Sigmoid colon (tissue), 4 donors: ENCODE data around the gene RPN2.

Experiments used
- CTCF ChIP-seq, 4 experiments: fragments of 450-650 bp in 3 of 4; fragments of 200-600 bp in 1 of 4; IDR thresholded peaks; one replicate each; pipeline ENCODE4 v1.5.1; 2016 to 2019; ENCODE audit warnings: antibody characterized with exemption in 4 of 4, mild to moderate bottlenecking in 3 of 4, moderate library complexity in 2 of 4
- EP300 ChIP-seq, 4 donors: sonication (generic); formaldehyde crosslinking; IDR thresholded peaks; one replicate each; pipeline ENCODE4 v1.6.1; 2017; ENCODE audit warnings: antibody characterized with exemption in 4 of 4
- POLR2AphosphoS5 ChIP-seq, 4 donors: sonication (generic); formaldehyde crosslinking; IDR thresholded peaks; one replicate each; pipeline ENCODE4 v1.6.1; 2017; ENCODE audit warnings: antibody characterized with exemption in 4 of 4

GRCh38 chr20:37279820-37280219, 100.7 kb downstream of the RPN2 start:
- TF ChIP-seq EP300 (IDR thresholded peaks at IDR 0.05) (no peak), POLR2AphosphoS5 (IDR thresholded peaks at IDR 0.05) (no peak), CTCF (IDR thresholded peaks at IDR 0.05) (no peak)
